GM23248 (cell line): ENCODE results near the gene CACNA1I. TPM values are rescaled to one million over a fixed set of nuclear protein-coding genes. Genes with fewer than 3 reads are reported as not detected.
A peak's percentile ranks its signal among the peaks of the same experiment; 100 is the strongest.

Experiments used
- DNase-seq: peaks from one replicate; pipeline ENCODE4 v3.0.0-alpha.2; 2015
- H2AFZ ChIP-seq: fragments of 200-600 bp; sonication (generic); 2 replicates; pipeline ENCODE4 v1.6.1; 2016; ENCODE audit warnings: antibody characterized with exemption
- H3F3A ChIP-seq: fragments of 200-600 bp; sonication (generic); 2 replicates; pipeline ENCODE4 v1.6.1; 2016; ENCODE audit warnings: mild to moderate bottlenecking, antibody characterized with exemption, mixed run types; ENCODE audit not compliant: insufficient read depth
- H3K27ac ChIP-seq: fragments of 200-600 bp; sonication (generic); 2 replicates; pipeline ENCODE4 v1.5.1; 2016; ENCODE audit warnings: mild to moderate bottlenecking
- H3K27me3 ChIP-seq: fragments of 200-600 bp; sonication (generic); replicated peaks from 2 replicates; pipeline ENCODE4 v1.6.1; 2016; ENCODE audit warnings: mild to moderate bottlenecking; ENCODE audit not compliant: insufficient read depth
- H3K36me3 ChIP-seq: fragments of 200-600 bp; sonication (generic); 2 replicates; pipeline ENCODE4 v1.6.1; 2016; ENCODE audit warnings: low read depth, mild to moderate bottlenecking
- H3K4me1 ChIP-seq: fragments of 200-600 bp; sonication (generic); 2 replicates; pipeline ENCODE4 v1.6.1; 2016; ENCODE audit warnings: mild to moderate bottlenecking; ENCODE audit not compliant: insufficient read depth
- H3K4me2 ChIP-seq: fragments of 200-600 bp; sonication (generic); one replicate; pipeline ENCODE4 v1.6.1; 2016; ENCODE audit warnings: mild to moderate bottlenecking; ENCODE audit not compliant: unreplicated experiment
- H3K4me3 ChIP-seq: fragments of 200-600 bp; sonication (generic); 2 replicates; pipeline ENCODE4 v1.5.1; 2016; ENCODE audit warnings: mild to moderate bottlenecking
- H3K79me2 ChIP-seq: fragments of 200-600 bp; sonication (generic); 2 replicates; pipeline ENCODE4 v1.6.1; 2016; ENCODE audit warnings: mild to moderate bottlenecking; ENCODE audit not compliant: insufficient read depth
- H3K9ac ChIP-seq: fragments of 200-600 bp; sonication (generic); 2 replicates; pipeline ENCODE4 v1.6.1; 2016; ENCODE audit warnings: mild to moderate bottlenecking
- H3K9me2 ChIP-seq: fragments of 200-600 bp; sonication (generic); 2 replicates; pipeline ENCODE4 v1.6.1; 2016; ENCODE audit warnings: mixed run types, mild to moderate bottlenecking, moderate library complexity; ENCODE audit not compliant: insufficient read depth
- H3K9me3 ChIP-seq: fragments of 200-600 bp; sonication (generic); one replicate; pipeline ENCODE4 v1.6.1; 2017; ENCODE audit warnings: low read depth
- H4K20me1 ChIP-seq: fragments of 200-600 bp; sonication (generic); 2 replicates; pipeline ENCODE4 v1.6.0; 2016; ENCODE audit not compliant: insufficient read depth
- EZH2 ChIP-seq: fragments of 200-600 bp; sonication (generic); IDR thresholded peaks from 2 replicates; pipeline ENCODE4 v1.6.1; 2018; ENCODE audit warnings: antibody characterized with exemption, mild to moderate bottlenecking; ENCODE audit not compliant: insufficient read depth, poor library complexity, severe bottlenecking
- EZH2phosphoT487 ChIP-seq: fragments of 200-600 bp; sonication (generic); IDR thresholded peaks from 2 replicates; pipeline ENCODE4 v1.6.1; 2018; ENCODE audit warnings: antibody characterized with exemption, moderate library complexity, mild to moderate bottlenecking, low read depth; ENCODE audit not compliant: insufficient read depth
- WGBS, 2 experiments: methylation state at CpG; one replicate each; pipeline ENCODE4 v1.1.6; 2015 to 2017; ENCODE audit warnings: low lambda C conversion rate in 2 of 2, low coverage in 1 of 2; ENCODE audit errors: missing lambda C conversion rate in 2 of 2; 5-methylcytosine and 5-hydroxymethylcytosine counted together
- in situ Hi-C: fragments of 300-500 bp; cut with MboI; formaldehyde crosslinking; loops from 2 replicates; pipeline ENCODE4 v1.15.0; 2020
- polyA plus RNA-seq: library from polyadenylated mRNA; unstranded; fragments of >200 nt; fragmentation: Nextera tagmentation; extraction: Ambion mirVana; gene quantifications from 2 replicates; pipeline ENCODE4 v1.2.1, GENCODE V29; 2016
- total RNA-seq: library from RNA; depleted of rRNA; stranded (reverse); fragments of >200 nt; shearing (Covaris generic); gene quantifications from 2 replicates; pipeline ENCODE4 v1.2.3, GENCODE V29; 2014

The CACNA1I gene
- total and polyA plus RNA-seq, 2 experiments from 2014 or later = not detected

DNA sequence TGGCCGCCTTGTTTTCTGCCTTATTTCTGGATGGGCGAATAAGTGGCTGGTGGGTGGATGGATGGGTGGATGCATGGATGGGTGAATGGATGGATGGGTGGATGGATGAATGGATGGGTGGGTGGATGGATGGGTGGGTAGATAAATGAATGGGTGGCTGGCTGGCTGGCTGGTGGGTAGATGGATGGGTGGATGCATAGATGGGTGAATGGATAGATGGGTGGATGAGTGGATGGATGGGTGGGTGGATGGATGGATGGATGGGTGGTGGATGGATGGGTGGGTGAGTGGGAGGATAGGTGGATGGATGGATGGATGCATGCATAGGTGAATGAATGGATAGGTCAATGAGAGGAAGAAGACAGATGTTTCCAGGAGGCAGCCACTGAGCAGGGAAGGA, 98.9 kb downstream of the CACNA1I start:
- WGBS, 2 experiments = 49 to 60% methylated on average over 2 of the region's 2 CpGs
- H3K9ac ChIP-seq = no peak overlapping the region
- H3K27ac ChIP-seq = no peak overlapping the region
- peaks cover 5% of the 10 kb centered on the region; the same call in 1 of the 2 replicates for H3K27me3 ChIP-seq
- no peaks in the 10 kb centered on the region for H3K36me3 ChIP-seq
- no peak for DNase-seq
- no peaks in the 10 kb centered on the region for H4K20me1 ChIP-seq
- H3K9me2 ChIP-seq = no peaks in the 10 kb centered on the region
- no peak overlapping the region for H3K4me2 ChIP-seq
- no peaks in the 10 kb centered on the region for H3K9me3 ChIP-seq
- H3K4me3 ChIP-seq = no peak overlapping the region
- H3F3A ChIP-seq = no peaks in the 10 kb centered on the region
- no peaks in the 10 kb centered on the region for H3K79me2 ChIP-seq
- in situ Hi-C loops = no loop called here
- no peak for TF ChIP-seq EZH2phosphoT487
- TF ChIP-seq EZH2 = no peak
- H3K4me1 ChIP-seq = no peaks in the 10 kb centered on the region
- no peak overlapping the region for H2AFZ ChIP-seq

DNA sequence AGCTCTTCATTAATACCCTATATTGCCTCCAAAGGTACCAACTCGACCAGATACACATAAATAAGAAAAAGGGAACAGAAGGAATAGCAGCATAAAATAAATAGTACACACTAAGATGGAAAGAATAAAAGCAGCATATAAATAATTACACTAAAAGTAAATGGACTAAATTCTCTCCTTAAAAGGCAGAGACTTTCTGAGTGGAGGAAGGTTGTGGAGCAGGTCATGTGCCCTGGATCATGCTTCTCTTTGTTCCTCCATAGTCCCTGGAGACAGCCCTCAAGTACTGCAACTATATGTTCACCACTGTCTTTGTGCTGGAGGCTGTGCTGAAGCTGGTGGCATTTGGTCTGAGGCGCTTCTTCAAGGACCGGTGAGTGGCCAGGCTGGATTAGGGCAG, 101.4 kb downstream of the CACNA1I start:
- DNase-seq = no peak
- Histone ChIP-seq H3K4me3 (no peak overlapping the region), H3K27ac (no peak overlapping the region), H3K9ac (no peak overlapping the region), H4K20me1 (no peaks in the 10 kb centered on the region), H3K36me3 (no peaks in the 10 kb centered on the region), H3K9me3 (no peaks in the 10 kb centered on the region), H3K27me3 (no peaks in the 10 kb centered on the region; the same call in 1 of the 2 replicates), H3F3A (no peaks in the 10 kb centered on the region), H3K4me2 (no peak overlapping the region), H2AFZ (no peak overlapping the region), H3K79me2 (no peaks in the 10 kb centered on the region), H3K9me2 (no peaks in the 10 kb centered on the region), H3K4me1 (no peaks in the 10 kb centered on the region)
- TF ChIP-seq EZH2phosphoT487 (no peak), EZH2 (no peak)
- in situ Hi-C loops = no loop called here
- 54 to 56% methylated on average over 3 of the region's 3 CpGs for WGBS, 2 experiments

DNA sequence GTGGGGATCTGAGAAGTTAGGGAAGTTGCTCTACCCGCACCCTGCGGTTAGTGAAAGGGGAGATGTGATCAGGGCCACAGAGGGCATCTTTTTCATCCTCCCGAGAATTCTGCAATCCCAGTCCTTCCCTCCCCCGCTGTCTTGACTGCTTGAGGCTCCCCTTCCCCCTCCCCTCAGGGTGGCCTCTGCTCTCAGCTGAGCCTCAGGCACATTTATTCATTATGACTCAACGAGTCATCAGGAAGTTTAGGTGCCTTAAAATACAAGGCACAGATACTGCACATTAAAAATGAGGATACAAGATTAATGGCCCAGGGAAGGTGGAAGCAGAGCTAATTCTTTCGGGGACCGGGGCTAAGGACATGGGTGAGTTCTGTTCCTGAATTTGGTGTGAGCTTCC, 104.0 kb downstream of the CACNA1I start:
- no peak overlapping the region for H3K9ac ChIP-seq
- H3K4me3 ChIP-seq = no peak overlapping the region
- no peaks in the 10 kb centered on the region for H3K27me3 ChIP-seq
- H3K4me1 ChIP-seq = no peaks in the 10 kb centered on the region
- 46 to 54% methylated on average over 4 to 7 of the region's 7 CpGs for WGBS, 2 experiments
- DNase-seq = peak; percentile 47
- no peaks in the 10 kb centered on the region for H3K36me3 ChIP-seq
- in situ Hi-C loops = no loop called here
- no peak overlapping the region for H2AFZ ChIP-seq
- H4K20me1 ChIP-seq = no peaks in the 10 kb centered on the region
- no peaks in the 10 kb centered on the region for H3F3A ChIP-seq
- H3K9me2 ChIP-seq = no peaks in the 10 kb centered on the region
- no peaks in the 10 kb centered on the region for H3K79me2 ChIP-seq
- no peak overlapping the region for H3K4me2 ChIP-seq
- TF ChIP-seq EZH2phosphoT487 (no peak), EZH2 (no peak)
- no peak overlapping the region for H3K27ac ChIP-seq
- H3K9me3 ChIP-seq = no peaks in the 10 kb centered on the region

DNA sequence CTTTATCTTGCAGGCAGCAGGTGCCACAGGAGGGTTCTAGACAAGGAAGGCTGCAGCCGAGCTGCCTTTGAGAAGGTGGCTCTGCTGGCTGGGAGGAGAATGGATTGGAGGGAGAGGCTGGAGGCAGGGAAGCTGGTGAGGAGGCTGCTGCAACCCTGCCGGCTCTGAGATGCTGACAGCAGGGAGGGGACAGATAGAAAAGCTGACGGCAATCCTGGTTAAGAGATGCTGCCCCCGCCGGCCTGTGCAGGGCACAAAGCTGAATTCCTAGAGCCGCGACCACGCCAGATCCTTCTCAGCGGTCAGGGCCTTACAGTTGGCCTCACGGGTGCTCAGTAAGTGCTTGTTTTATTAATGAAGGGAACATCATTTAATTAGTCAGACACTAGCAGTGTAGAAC, 105.4 kb downstream of the CACNA1I start:
- Histone ChIP-seq H3K4me2 (no peak overlapping the region), H3K36me3 (no peaks in the 10 kb centered on the region), H3K9me3 (no peaks in the 10 kb centered on the region), H3K27ac (no peak overlapping the region), H2AFZ (no peak overlapping the region), H4K20me1 (no peaks in the 10 kb centered on the region), H3K27me3 (no peaks in the 10 kb centered on the region), H3K4me3 (no peak overlapping the region), H3K9ac (no peak overlapping the region), H3K4me1 (no peaks in the 10 kb centered on the region), H3F3A (no peaks in the 10 kb centered on the region), H3K79me2 (no peaks in the 10 kb centered on the region), H3K9me2 (no peaks in the 10 kb centered on the region)
- no peak for DNase-seq
- WGBS, 2 experiments = 60 to 64% methylated on average over 10 of the region's 10 CpGs
- in situ Hi-C loops = no loop called here
- no peak for TF ChIP-seq EZH2
- no peak for TF ChIP-seq EZH2phosphoT487

DNA sequence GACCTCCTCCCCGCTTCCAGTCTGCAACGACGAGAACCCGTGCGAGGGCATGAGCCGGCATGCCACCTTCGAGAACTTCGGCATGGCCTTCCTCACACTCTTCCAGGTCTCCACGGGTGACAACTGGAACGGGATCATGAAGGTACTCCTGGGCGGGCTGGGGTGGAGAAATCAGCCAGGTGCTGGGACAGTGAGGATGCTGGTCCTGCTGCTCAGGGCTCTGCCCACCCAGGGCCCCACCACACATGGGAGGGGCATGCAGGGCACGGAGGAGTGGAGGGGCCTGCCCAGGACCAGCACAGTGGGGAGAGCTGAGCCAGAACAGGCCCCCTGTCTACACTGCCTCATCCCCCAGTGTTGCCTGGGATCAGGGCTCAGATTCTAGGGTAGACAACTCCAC, 107.4 kb downstream of the CACNA1I start:
- Histone ChIP-seq H3K27me3 (no peaks in the 10 kb centered on the region), H3K79me2 (no peaks in the 10 kb centered on the region), H3K36me3 (no peaks in the 10 kb centered on the region), H3K9me2 (no peaks in the 10 kb centered on the region), H3K9me3 (no peaks in the 10 kb centered on the region), H3F3A (no peaks in the 10 kb centered on the region), H3K4me3 (no peak overlapping the region), H3K27ac (no peak overlapping the region), H2AFZ (no peak overlapping the region), H3K9ac (no peak overlapping the region), H3K4me1 (no peaks in the 10 kb centered on the region), H4K20me1 (no peaks in the 10 kb centered on the region), H3K4me2 (no peak overlapping the region)
- DNase-seq = no peak
- WGBS, 2 experiments = 82 to 83% methylated on average over 12 of the region's 12 CpGs
- in situ Hi-C loops = no loop called here
- TF ChIP-seq EZH2 = no peak
- no peak for TF ChIP-seq EZH2phosphoT487
